ENCODE measurements around the gene COL6A3. TPM values are rescaled to one million over a fixed set of nuclear protein-coding genes. Genes with fewer than 3 reads are reported as not detected.

Gene COL6A3
- total RNA-seq, 6 experiments from 2014 or later = 4.5 to 21.1 (median 8.8) TPM

DNA sequence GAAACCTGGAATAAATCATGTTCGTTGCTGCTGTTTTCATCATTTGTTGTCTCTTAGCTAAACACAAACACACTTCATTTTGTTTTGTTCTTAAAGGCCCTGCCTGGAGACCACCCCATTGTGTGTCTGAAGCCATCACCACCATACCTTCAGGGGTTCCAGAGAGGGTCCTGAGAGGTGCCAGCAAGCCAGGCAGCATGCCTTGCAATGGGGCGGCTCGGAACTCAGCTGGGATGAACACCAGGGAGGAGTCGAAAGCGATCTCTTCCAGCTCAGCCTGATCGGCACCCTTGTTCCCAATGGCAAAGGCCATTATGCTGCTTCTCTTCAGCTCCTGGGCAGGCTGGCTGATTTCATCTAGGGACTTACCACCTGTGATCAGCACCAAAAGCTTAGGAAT lies 33.2 kb downstream of the COL6A3 start:
- Histone ChIP-seq H3K36me3 (no peaks in the 10 kb centered on the region), H3K9me3 (no peaks in the 10 kb centered on the region), H3K27ac (no peak overlapping the region), H3K4me3 (no peak overlapping the region), H3K27me3 (no peaks in the 10 kb centered on the region), H3K4me1 (no peaks in the 10 kb centered on the region)
- DNase-seq = no peak
- ATAC-seq = no peak
- intact Hi-C loops (cut with DNase I) = no loop called here
- no peak for TF ChIP-seq POLR2A (IDR thresholded peaks at IDR 0.05)
- TF ChIP-seq, protein P1, sequence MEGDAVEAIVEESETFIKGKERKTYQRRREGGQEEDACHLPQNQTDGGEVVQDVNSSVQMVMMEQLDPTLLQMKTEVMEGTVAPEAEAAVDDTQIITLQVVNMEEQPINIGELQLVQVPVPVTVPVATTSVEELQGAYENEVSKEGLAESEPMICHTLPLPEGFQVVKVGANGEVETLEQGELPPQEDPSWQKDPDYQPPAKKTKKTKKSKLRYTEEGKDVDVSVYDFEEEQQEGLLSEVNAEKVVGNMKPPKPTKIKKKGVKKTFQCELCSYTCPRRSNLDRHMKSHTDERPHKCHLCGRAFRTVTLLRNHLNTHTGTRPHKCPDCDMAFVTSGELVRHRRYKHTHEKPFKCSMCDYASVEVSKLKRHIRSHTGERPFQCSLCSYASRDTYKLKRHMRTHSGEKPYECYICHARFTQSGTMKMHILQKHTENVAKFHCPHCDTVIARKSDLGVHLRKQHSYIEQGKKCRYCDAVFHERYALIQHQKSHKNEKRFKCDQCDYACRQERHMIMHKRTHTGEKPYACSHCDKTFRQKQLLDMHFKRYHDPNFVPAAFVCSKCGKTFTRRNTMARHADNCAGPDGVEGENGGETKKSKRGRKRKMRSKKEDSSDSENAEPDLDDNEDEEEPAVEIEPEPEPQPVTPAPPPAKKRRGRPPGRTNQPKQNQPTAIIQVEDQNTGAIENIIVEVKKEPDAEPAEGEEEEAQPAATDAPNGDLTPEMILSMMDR (IDR thresholded peaks at IDR 0.05) = no peak
- 54% methylated on average over 1 of the region's 6 CpGs for WGBS (ENCODE audit: insufficient coverage, low coverage, low lambda C conversion rate, missing lambda C conversion rate)

DNA sequence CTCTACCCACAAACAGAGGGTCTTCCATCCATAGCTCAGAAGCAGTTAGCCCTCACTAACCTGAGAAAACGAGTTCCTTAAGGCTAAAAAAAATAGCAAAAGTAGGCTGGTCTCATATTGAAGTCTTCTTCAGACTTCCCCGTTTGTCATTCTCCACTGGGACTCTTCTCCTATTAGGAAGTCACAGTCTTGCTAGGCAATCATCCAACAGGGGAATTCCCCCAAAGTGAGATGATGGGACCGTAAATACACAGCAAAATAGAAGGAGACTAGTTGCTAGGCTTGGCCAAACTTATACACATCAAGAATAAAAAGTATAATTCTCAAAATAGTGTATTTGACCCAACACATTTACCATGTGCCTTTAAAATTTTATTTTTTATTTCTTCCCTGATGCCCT lies 34.3 kb downstream of the COL6A3 start:
- no peak for TF ChIP-seq POLR2A (IDR thresholded peaks at IDR 0.05)
- TF ChIP-seq, protein P1 (IDR thresholded peaks at IDR 0.05) = no peak
- Histone ChIP-seq H3K9me3 (no peaks in the 10 kb centered on the region), H3K4me1 (no peaks in the 10 kb centered on the region), H3K36me3 (no peaks in the 10 kb centered on the region), H3K27me3 (no peaks in the 10 kb centered on the region), H3K27ac (no peak overlapping the region), H3K4me3 (no peak overlapping the region)
- DNase-seq (no peak), ATAC-seq (no peak)
- 29% methylated on average over 3 of the region's 3 CpGs for WGBS (ENCODE audit: insufficient coverage, low coverage, low lambda C conversion rate, missing lambda C conversion rate)
- intact Hi-C loops (cut with DNase I) = no loop called here

DNA sequence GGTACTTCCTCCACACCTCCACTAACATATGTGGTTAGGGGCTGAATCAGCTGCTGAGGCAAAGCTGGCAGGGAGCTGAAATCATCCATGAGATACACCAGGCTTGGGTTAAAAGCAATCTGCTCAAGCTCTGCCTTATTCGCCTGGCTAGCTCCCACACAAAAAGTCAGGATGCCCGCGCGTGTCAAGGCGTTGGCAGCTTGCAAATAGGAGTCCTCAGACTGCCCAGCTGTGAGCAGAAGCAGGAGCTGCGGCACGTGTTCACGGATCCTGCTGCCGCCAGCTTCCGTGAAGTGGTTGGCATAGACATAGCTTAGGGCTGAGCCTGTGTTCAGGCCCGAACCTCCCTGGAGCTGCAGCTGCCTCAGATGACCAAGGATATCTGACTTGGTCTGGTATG lies 35.3 kb downstream of the COL6A3 start:
- TF ChIP-seq POLR2A (IDR thresholded peaks at IDR 0.05) = no peak
- TF ChIP-seq, protein P1 (IDR thresholded peaks at IDR 0.05) = no peak
- no CpG with 5 or more reads among the region's 11 CpGs for WGBS (ENCODE audit: insufficient coverage, low coverage, low lambda C conversion rate, missing lambda C conversion rate)
- DNase-seq (no peak), ATAC-seq (no peak)
- Histone ChIP-seq H3K9me3 (no peaks in the 10 kb centered on the region), H3K4me1 (no peaks in the 10 kb centered on the region), H3K36me3 (no peaks in the 10 kb centered on the region), H3K4me3 (no peak overlapping the region), H3K27me3 (no peaks in the 10 kb centered on the region), H3K27ac (no peak overlapping the region)
- intact Hi-C loops (cut with DNase I) = no loop called here

DNA sequence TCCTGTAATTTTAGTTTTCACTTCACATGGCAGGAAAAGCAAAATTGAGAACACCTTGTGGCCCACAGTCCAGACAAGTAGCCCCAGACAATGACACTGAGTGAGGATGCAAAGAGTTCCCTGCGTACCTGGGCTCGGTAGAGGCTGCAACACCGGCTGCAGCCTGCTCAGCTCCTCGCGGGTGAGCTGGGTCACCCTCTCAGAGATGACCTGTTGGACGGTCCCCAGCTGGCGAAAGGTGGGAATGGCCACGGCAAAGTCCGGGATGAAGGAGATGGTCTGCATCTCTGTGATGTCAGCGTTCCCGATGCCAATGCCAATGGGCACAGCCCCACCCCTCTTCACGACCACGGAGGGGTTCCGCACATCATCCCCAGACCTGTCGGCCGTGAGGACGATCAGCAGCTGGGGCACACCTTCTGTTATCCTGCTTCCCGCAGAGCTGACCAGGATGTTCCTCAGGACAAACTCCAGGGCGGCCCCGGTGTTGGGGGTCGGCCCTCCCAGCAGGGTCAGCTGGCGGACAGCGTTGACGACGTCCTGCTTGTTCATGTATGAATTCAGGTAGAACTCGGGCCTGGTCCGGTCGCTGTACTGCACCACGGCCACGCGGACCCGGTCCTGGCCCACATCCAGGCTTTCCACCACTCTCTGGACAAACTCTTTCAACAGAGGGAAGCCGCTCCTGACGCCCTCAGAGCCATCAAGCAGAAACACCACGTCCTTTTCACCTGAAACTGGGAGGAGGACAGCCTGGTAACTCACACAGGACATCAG lies 39.5 kb downstream of the COL6A3 start:
- DNase-seq = no peak
- WGBS (ENCODE audit: insufficient coverage, low coverage, low lambda C conversion rate, missing lambda C conversion rate) = 61% methylated on average over 7 of the region's 35 CpGs
- H3K27ac ChIP-seq = no peak overlapping the region

More for the DNA sequence above, 39.5 kb downstream of the COL6A3 start:
- Histone ChIP-seq H3K4me1 (no peaks in the 10 kb centered on the region), H3K36me3 (no peaks in the 10 kb centered on the region), H3K4me3 (no peak overlapping the region), H3K27me3 (no peaks in the 10 kb centered on the region), H3K9me3 (no peaks in the 10 kb centered on the region)
- TF ChIP-seq, protein P1 (IDR thresholded peaks at IDR 0.05) = no peak
- no peak for TF ChIP-seq POLR2A (IDR thresholded peaks at IDR 0.05)
- no peak for ATAC-seq
- intact Hi-C loops (cut with DNase I) = no loop called here

Measured in right lobe of liver (tissue), 6 donors.